Islet of Langerhans (tissue), 1 donor: Measurements from ENCODE around the gene RNU1-3.
A peak's percentile ranks its signal among the peaks of the same experiment; 100 is the strongest.
"Not testable (repeated sequence)": the region's sequence is repeated elsewhere in the genome, so short reads cannot be mapped to it uniquely, and the experiment has no call there.

Source experiments
- FAIRE-seq: peaks from one replicate; lab custom pipeline; 2011; peaks lifted over from hg19 to GRCh38; lab: Jason Lieb, UNC

Gene RNU1-3

DNA sequence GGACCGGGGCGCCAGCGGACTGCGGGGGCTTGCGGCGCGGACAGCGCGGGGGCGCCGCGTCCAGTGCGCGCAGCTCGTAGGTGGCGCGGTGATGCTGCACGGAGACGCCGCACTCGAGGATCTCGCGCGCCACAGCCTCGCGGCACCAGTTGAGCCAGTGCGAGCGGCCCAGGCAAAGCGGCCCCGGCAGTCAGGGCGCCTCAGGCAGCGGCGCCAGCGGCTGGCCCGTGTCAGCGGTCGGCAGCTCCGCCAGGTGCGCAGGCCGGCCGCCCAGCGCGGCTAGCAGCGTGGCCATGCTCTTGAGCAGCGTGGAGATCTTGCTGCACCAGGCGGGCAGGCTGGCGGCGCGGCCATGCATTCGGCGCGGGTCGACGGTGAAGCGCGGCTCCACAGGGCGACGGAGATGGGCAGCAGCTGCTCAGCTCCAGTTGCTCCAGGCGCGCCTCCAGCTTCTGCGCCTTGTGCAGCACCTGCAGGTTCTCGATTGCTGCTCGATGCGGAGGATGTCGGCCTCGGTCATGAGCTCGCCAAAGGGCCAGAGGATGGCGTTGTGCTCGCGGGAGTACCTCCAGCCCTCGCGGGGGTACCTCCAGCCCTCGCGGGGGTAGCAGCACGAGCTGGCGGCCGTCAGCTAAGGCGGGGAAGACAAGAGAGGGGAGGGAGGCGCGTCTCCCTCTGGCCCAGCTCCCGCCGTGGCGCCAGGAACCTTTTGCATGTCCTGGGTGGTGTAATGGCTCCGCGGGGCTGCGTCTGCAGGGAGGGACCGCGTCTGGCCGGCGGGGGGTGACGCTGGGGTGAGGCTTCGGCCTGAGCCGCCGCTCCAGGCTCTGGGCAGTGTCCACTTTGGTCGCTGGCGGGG, 26.9 kb upstream of the RNU1-3 start:
- not testable (repeated sequence) for FAIRE-seq

DNA sequence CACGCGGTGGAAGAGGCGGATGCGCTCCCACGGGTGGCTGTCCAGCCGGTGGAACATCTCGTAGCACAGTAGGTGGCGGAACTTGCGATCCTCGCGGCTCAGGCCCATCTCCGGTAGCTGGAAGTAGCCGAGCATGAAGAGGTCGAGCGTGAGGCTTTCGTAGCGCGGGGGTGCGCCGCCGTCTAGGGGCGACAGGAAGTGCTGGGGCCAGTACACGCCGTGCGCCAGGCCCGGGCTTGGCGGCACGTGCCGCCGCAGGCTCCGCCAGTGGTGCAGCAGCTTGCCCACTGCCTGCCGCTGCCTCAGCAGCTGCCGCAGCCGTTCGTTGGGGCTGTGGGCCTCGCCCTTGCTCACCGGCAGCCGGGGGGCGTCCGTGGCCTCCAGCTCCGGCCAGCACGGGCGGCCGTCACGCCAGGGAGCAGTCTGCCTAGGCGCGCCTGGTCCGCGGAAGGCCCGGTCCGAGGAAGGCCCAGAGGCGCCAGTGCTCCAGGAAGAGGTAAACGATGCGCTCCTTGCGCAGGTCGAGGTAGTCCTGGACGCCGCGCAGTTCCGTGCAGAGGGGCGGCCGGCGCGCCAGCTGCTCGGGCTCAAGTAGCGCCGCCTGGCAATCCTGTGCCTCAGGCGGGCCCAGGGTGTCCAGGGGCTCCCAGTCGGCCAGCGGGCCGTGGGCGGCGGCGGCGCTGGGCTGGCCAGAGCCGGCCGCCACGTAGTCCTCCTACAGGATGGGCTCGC, 26.1 kb upstream of the RNU1-3 start:
- FAIRE-seq = not testable (repeated sequence)

DNA sequence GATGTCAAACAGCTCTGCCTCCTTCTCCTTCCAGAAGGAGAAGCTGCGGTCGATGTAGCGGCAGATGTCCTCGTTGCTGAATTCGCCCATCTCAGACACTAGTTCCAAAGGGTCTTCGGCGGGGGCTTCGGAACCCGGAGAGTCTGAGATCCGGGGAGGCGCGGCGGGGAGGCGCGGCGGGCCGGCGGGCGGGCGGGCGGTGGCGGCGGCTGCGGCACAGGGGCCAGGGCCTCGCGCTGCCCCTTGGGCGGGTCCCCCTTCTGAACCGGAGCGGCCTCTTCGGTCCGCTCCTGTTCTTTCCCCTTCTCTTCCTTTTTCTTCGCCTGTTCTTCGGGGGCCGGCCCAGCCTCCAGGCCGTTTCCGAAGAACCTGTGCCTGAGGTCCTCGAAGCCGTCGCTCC, 25.5 kb upstream of the RNU1-3 start:
- FAIRE-seq = not testable (repeated sequence)

DNA sequence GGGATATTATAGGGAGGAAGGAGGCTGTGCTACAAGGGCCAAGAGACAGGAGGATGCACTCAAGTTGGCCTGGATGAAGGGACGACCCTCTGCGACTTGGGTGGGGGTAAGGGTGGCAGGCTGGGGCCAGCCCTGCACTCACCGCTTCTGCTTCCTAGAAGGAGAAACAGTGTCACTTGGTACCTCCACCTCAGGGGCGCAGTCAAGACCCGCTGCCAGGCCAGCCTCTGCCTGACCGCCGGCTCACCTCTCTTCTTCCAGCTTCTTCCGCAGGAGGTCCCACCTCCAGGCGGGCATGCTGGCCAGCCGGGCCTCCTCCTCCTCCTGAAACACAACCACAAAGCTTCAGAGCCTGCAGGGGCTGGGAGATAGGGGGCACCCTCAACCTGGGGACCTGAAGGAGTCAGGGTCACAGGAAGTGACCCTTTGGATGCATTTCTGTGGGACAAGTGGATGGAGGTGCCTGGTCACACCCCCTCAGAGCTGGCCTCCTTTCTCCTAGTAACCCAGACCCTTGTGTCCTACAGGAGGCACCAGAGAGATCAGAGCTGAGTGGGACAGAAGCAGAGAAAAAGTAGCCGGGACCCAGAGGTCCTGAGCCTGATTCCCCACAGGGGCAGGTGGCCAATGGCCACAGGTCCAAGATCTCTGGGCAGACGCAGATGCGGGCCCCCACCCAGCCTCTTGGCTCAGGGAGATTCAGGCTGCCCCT, 24.4 kb upstream of the RNU1-3 start:
- not testable (repeated sequence) for FAIRE-seq

DNA sequence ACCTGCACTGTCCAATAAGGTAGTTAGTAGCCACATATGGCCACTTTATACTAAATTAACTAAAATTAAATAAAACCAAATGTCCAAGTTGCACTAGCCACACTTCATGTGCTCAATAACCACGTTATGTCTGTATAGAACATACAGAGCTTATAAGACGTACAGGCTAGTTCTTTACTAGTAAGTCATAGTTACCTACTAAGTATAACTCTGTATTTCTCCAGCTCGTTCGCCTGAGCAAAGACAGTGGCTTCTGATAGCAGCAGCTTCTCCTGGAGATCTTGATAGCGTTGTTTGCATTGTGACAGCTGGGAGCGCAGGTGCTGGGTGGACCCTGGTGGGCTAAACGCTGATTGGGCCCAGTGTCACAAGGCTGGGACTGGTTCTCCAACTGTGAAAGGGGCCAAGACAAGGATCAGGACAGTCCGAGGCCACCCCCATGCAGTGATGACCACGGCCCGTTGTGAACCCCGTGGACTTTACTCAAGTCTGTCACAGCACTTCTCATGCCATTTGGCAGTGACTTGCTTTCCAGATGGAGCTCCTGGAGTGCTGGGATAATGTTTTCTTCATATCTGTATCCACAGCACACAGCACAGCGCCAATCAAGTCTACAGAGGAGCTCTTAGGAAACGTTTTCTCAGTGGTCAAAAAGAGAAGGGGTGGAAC, 20.5 kb upstream of the RNU1-3 start:
- not testable (repeated sequence) for FAIRE-seq

DNA sequence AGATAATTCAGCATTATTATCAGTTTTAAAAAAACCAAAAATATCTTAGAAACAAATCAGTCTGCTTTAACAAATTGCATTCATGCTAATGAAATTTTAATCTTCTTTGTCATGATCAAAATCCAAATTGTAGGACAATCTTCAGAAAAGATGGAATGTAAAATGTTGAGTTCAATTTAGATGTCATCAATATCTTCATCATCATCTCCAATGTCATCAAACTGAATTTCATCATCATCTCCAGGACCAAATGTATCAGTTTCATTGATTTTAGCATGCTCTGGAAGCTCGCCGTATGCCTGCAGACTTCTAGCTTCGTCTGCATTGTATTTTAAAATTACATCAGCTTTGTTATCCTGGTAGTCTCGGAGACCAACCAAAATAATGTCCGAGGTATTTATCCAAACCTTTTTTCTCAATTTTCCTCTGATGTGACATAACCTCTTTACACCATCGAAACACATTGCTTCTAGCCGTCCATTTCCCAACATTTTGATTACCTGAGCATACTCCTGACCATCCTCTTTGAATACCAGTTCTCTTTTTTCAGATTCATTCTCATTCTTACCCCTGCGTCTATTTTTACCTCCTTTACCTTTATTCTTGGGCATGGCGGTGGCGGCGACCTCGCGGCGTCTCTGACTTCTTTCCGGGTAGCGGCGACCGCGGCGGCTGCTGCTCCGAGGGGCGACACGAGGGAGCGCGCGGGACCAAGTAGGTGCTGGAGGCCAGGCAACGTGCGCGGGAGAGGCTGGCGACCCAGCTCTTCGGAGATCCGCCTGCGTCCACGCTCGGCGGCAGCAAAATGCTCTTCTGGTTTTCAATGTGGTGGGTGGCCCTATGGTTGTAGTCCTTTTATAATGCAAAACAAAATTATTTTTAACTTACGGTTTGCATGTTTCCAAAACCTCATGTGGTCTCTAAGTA, 19.0 kb upstream of the RNU1-3 start:
- not testable (repeated sequence) for FAIRE-seq

DNA sequence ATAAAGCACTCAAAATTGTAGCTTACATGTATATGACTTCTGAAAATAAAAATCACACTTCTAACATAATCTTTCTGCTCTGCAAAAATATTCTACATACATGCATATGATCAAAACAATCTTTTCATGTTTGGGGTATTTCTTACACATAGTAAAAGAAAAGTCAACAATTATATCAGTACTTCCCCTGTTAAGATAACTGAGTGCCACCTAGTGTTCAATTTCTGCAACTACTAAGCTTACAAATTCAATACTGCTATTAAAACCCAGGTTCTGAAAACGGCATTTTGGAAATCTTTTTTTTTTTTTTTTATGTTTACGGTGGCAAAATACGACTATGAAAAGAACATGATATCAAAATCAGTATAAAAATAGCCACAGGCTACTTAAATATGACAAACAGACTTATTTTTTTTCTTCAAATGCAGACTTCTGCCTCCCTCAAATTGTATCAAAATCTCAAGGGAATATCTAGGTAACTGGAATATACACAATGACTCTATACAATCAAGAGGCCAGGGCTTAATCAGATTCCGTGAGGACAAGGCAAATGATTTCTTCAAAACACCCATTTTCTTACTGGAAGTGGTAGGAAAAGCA, 18.1 kb upstream of the RNU1-3 start:
- FAIRE-seq = peak; percentile 82

DNA sequence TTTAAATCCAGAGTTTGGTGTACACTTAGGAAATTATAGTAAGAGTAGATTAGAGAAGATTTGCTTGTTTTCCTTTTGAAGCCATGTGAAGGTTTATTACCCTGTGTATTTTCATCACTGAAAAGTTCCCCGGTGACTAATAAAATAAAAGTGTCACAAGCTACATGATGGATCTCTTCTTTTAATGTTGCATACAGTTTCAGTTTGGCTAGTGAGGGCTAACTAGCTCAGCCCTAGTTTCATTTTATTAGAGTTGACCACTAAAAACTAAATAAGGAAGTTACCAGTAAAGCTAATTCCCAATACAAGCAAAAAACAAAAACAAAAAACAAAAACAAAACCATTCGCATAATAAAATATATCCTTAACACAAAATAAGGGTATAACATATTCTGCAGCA, 17.4 kb upstream of the RNU1-3 start:
- FAIRE-seq = not testable (repeated sequence)

DNA sequence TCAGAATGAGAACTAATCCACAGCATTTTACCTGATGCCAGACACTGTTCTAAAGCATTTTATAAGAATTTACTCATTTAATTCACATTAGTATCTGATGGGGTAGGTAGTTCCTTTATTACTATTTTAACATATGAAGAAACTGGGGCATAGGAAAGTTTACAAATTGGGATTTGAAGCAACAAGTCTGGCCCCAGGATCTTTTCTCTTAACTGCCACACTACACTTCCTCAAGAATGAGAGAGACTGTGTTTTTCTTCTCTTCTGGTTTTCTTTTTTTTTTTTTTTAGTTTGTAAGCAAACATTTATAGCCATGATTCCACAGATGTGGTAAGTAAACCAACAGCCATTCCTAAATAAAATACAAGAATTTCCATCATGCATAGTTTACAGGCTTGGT, 16.1 kb upstream of the RNU1-3 start:
- not testable (repeated sequence) for FAIRE-seq

DNA sequence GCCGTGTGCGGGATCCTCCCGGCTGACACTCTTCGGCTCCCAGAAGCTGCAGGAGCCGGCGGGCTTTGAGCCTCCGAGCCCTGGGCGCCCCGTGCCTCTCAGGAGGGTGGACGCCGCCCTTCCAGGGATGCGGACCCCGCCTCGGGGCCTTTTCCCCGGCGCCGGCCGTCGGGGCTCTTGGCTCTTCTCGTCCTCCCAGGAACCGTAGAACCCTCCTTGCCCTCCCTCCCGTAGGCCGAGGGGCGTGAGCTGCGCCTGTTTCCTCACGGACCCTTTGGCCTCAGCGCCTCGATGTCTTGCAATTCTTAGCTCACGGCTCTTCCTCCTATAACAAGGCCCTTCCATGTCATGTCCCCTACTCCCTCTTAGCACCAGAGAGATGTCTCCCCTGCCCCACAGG, 13.6 kb upstream of the RNU1-3 start:
- not testable (repeated sequence) for FAIRE-seq

DNA sequence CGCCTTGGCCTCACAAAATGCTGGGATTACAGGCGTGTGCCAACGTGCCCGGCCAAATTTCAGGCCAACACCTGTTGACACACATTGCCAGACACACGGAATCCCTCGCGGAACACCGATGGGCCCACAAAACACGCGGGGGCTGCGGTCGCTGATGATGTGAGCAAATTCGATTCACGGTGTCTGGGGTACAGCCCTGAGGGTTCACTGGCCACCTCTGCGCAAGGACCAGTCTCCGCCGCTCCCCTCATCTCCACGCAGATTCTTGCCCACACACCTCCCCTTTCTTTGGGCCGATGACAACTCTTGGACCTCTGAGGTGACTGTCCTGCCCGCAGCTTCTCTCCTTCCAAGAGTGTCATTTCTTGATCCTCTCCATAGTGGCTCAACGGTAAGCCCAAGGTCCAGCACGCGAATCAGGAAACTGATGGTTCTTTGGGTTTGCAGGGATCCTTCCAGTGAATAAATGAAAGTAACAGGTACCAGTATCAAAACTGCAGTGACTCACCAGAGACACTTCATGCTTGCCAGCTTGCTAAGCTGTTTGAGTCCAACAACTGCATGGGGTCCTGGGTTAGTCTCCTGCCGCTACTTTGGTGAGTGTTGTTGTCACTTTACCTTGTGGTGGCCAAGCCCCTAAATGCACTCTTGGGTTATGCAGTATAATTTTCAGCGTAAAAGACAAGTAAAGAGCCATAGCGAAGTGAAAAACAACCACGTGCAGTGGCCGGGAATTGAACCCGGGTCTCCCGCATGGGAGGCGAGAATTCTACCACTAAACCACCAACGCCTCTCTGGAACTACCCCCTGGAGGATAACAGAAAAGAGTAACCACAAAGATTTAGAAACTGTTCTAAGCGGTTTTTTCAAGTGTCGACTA, 11.0 kb upstream of the RNU1-3 start:
- no peak for FAIRE-seq

DNA sequence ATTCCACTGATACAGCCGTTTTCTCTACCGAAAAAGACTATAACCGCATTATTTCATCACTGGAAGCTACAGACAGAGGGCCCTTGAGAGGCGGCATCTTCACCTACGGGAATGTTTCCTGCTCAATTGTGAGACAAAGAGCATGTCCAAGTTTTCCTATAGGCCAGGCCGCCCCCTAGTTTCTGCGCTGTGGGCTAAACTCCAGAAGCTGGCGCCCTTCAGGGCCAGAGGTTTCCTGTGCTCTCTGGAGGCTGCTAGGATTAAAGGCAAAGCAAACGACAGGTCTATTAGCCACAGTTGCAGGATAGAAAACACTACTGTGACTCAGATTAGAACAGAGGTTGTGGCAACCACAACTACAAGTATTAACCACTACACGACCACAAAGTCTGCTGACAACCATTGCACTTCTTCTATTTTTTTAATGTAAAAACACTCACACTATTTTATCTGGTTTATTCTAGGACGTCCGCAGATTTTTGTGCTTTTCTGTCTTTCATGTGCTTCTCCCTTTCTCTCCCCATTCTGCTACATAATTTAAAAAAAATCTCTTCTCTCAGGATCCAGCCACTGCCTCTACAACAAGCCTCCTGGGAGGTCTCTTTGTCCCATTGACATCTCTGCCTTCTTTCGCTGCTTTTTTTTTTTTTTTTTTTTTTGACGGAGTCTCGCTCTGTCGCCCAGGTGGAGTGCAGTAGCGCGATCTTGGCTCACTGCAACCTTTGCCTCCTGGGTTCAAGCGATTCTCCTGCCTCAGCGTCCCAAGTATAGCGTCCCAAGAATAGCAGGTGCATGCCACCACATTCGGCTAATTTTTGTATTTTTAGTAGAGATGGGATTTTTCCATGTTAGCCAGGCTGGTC, 10.1 kb upstream of the RNU1-3 start:
- FAIRE-seq = not testable (repeated sequence)

DNA sequence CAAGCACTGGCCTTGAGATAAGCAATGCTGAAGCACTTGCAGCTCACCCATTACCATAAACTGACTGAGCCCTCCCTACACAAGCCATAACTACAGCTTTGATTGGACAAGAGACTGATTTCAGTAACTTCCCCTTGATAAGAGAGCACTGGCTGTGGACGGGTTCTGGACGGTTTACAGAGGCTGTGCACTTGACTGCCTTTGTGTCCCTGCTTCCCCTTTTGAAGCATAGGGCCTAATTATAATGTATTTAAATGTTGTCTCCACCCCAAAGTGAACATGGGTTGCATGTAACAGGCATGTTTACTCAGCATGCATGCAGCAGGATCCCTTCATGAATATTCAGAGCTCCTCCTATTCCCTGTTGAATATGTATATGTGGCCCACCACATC, 8.4 kb upstream of the RNU1-3 start:
- FAIRE-seq = not testable (repeated sequence)

DNA sequence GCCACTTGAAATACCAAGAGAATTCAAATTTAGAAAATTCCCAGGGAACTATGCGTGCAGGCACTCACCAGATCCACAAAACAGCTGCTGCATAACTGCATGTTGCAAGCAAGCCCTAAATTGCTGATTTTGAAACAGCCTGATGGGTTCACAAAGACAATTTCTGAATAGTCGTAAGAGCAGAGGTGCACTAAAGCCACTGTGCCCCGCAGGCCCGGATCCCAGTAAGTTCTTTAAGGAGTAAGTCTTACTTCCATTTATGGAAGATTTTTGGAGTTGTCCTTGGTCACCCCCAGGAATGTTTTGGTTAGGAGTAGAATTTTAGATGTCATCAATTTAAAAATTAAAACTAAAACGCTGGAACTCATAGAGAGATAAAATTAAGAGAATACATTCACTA, 7.2 kb upstream of the RNU1-3 start:
- FAIRE-seq = not testable (repeated sequence)

DNA sequence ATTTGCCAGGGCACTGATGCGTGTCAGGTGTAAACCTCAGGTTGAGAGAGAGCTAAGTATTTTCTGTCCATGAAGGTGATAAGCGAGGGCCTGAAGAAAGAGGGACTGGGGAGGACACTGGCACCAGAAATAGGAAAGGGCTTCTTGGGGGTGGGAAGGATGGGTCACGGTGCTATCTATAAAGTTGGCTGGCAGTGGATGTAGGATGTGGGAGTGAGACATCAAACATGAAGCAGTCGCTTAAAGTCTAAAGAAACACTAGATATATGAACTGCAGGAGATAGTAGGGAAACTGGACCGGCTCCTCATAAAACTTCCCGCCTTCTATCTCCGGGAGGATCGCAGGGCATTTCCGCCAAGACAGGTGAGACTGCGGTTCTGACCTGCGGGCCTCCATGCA, 912 bp downstream of the RNU1-3 start:
- FAIRE-seq = not testable (repeated sequence)

DNA sequence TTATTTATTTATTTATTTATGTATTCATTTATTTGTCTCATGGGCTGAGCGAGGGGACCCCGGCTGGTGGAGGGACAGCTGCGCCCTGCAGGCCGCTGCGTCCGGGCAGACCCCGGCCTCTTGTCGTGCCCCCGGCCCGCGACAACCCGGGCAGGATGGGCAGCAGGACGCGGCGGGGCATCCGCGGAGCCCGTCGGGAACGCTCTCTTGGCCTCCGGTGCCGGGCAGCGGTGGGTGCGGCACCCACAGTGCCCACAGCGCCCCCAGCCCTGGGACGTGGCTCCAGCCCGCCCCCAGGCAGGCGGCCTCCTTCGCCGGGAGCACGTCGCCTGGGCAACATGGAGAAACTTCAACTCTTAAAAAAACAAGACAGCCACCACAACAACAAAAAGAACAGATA, 8.5 kb downstream of the RNU1-3 start:
- not testable (repeated sequence) for FAIRE-seq

DNA sequence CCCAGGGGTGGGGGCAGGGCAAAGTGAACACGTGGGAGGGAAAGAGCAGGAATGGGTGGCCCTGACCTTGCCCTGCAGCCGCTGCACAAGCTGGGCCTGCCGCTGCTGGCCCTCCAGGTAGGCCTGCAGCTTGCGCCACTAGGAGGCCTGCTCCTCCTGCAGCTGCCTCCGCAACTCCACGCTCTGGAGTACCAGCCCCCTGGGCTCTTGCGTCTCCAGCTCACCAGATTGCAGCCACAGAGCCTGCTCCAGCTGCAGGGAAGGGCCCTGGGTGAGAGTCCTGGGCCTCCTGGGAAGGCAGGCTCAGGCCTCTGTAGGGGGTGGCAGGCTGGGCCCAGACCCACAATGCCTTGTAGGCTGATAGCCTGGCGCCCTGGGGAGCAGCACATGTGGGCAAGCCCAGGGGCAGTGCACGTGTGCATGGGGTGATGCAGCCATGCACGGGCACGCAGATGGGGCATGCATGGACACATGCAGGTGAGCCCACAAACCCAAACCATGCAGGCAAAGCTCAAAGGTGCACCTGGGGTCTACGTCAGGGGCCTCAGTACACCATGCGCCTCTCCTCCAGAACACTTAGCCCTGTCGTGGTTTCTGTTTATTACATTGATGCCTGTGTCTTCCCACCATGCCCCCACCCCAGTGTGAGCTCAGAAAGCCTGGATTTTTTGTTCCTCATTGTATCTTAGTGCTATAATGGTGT, 9.6 kb downstream of the RNU1-3 start:
- FAIRE-seq = not testable (repeated sequence)

DNA sequence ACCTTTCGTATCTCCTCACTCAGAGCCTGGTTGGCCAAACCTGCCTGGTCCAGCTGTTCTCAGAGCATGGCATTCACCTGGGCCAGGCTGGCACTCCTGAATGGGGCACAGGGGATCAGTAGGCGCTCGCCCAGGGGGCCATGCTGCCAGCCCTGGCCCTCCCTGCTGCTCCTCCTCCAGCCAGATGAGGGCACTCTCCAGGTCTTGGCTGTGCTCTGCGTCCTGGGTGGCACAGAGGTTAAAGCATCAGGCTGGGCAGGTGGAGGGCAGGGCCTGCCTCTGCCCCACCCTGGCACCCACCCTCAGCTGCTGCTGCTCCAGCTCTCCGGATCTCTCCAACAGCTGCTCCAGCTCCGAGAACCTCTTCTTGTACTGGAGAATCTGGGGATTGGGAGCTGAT, 10.2 kb downstream of the RNU1-3 start:
- FAIRE-seq = not testable (repeated sequence)
